Measurements from ENCODE around the gene SNAI1. TPM values are rescaled to one million over a fixed set of nuclear protein-coding genes. Genes with fewer than 3 reads are reported as not detected.
A peak's percentile ranks its signal among the peaks of the same experiment; 100 is the strongest.
"Not testable (repeated sequence)": the region's sequence is repeated elsewhere in the genome, so short reads cannot be mapped to it uniquely, and the experiment has no call there.

Gene SNAI1
- polyA plus RNA-seq (ENCODE audit: insufficient read length in 4 of 4), result 10 to 100 TPM in 3 of 4 donors, 1 to 10 TPM in 1; 7.9 to 18.5 (median 13.9) TPM

- DNase-seq (ENCODE audit: low read depth in 4 of 4, low spot score in 2 of 4), result peak in 2 of 4 donors; percentile 73
Measured at GRCh38 chr20:49982346-49983122, at the start of gene SNAI1. Gene SNAI1 (plus strand): TSS chr20:49982980. CDS start chr20:49983060, 80 bp downstream.

- DNase-seq (ENCODE audit: low read depth in 4 of 4, low spot score in 2 of 4), result no peak
Measured at GRCh38 chr20:49935746-49936152, 47.0 kb upstream of the SNAI1 start.

GRCh38 chr20:49936153-49937026, 46.4 kb upstream of the SNAI1 start, which contains the start of gene RNF114:
Gene RNF114 (plus strand): TSS chr20:49936397. CDS start chr20:49936413, 16 bp downstream.
- DNase-seq (ENCODE audit: low read depth in 4 of 4, low spot score in 2 of 4), result peak in 2 of 4 donors; percentile 82 to 85

- DNase-seq (ENCODE audit: low read depth in 4 of 4, low spot score in 2 of 4), result no peak
Measured at GRCh38 chr20:49937027-49937929, 45.5 kb upstream of the SNAI1 start.

- DNase-seq (ENCODE audit: low read depth in 4 of 4, low spot score in 2 of 4), result no peak
Measured at GRCh38 chr20:49938173-49939163, 44.3 kb upstream of the SNAI1 start.

GRCh38 chr20:49941456-49941855, 41.3 kb upstream of the SNAI1 start:
- no peak for DNase-seq (ENCODE audit: low read depth in 4 of 4, low spot score in 2 of 4)

- DNase-seq (ENCODE audit: low read depth in 4 of 4, low spot score in 2 of 4), result no peak
Measured at GRCh38 chr20:49942303-49942702, 40.5 kb upstream of the SNAI1 start.

- DNase-seq (ENCODE audit: low read depth in 4 of 4, low spot score in 2 of 4), result no peak
Measured at GRCh38 chr20:49942942-49943341, 39.8 kb upstream of the SNAI1 start.

- no peak for DNase-seq (ENCODE audit: low read depth in 4 of 4, low spot score in 2 of 4)
Measured at GRCh38 chr20:49945306-49945700, 37.5 kb upstream of the SNAI1 start.

- DNase-seq (ENCODE audit: low read depth in 4 of 4, low spot score in 2 of 4), result no peak
Measured at GRCh38 chr20:49945701-49946477, 36.9 kb upstream of the SNAI1 start.

GRCh38 chr20:49948178-49948577, 34.6 kb upstream of the SNAI1 start:
- DNase-seq (ENCODE audit: low read depth in 4 of 4, low spot score in 2 of 4), result no peak

- no peak for DNase-seq (ENCODE audit: low read depth in 4 of 4, low spot score in 2 of 4)
Measured at GRCh38 chr20:49948809-49949507, 33.8 kb upstream of the SNAI1 start.

- no peak for DNase-seq (ENCODE audit: low read depth in 4 of 4, low spot score in 2 of 4)
Measured at GRCh38 chr20:49951151-49951550, 31.6 kb upstream of the SNAI1 start.

- DNase-seq (ENCODE audit: low read depth in 4 of 4, low spot score in 2 of 4), result no peak
Measured at GRCh38 chr20:49955167-49955566, 27.6 kb upstream of the SNAI1 start.

- not testable (repeated sequence) for DNase-seq (ENCODE audit: low read depth in 4 of 4, low spot score in 2 of 4)
Measured at GRCh38 chr20:49955830-49956396, 26.9 kb upstream of the SNAI1 start.

- no peak for DNase-seq (ENCODE audit: low read depth in 4 of 4, low spot score in 2 of 4)
Measured at GRCh38 chr20:49956689-49957088, 26.1 kb upstream of the SNAI1 start.

All from left renal cortex interstitium (tissue), 4 donors.